ENCODE data around the gene ZNF771.

GRCh38 chr16:30401768-30402425, 5.5 kb upstream of the ZNF771 start:
- TF ChIP-seq CTCF (conservative IDR thresholded peaks at IDR 0.05) (no peak), EZH2 (IDR thresholded peaks at IDR 0.05; ENCODE audit: low read depth) (no peak)

Data from PC-9 (cell line).